ENCODE results near the gene KRT33B. TPM values are rescaled to one million over a fixed set of nuclear protein-coding genes. Genes with fewer than 3 reads are reported as not detected.
"Not testable (repeated sequence)": the region's sequence is repeated elsewhere in the genome, so short reads cannot be mapped to it uniquely, and the experiment has no call there.

Gene KRT33B
- total RNA-seq, 2 experiments from 2014 or later: not detected

GRCh38 chr17:41352597-41353366 is 16.8 kb downstream of the KRT33B start:
- no peak overlapping the region for H3K4me2 ChIP-seq (ENCODE audit: low read length)
- no peaks in the 10 kb centered on the region for H3K4me1 ChIP-seq (ENCODE audit: insufficient read depth, low read length, poor library complexity, severe bottlenecking)
- H3K79me2 ChIP-seq (ENCODE audit: insufficient read depth, low read depth, low read length): no peaks in the 10 kb centered on the region
- BruUV-seq (replicated peaks): no TSS peak
- TF ChIP-seq EZH2phosphoT487 (IDR thresholded peaks at IDR 0.05; ENCODE audit: borderline replicate concordance, low read depth, low read length) (no peak), CTCF (conservative IDR thresholded peaks at IDR 0.05; ENCODE audit: low read length) (no peak)
- H3K9me2 ChIP-seq (ENCODE audit: insufficient read depth, low read length): no peaks in the 10 kb centered on the region
- ChIA-PET POLR2A (interaction anchor here (0.9 kb wide), 1 partner anchor 426 kb away, joined by 3 read pairs; no protein-coding TSS in a partner anchor), CTCF (ENCODE audit: unreplicated experiment) (no interaction called here)
- no peaks in the 10 kb centered on the region for H3K36me3 ChIP-seq (ENCODE audit: insufficient read depth, low read length)
- H3K9me3 ChIP-seq (ENCODE audit: low read length): no peaks in the 10 kb centered on the region
- H3K27ac ChIP-seq (ENCODE audit: low read depth, low read length, poor library complexity, severe bottlenecking): no peak overlapping the region
- no peak overlapping the region for H2AFZ ChIP-seq (ENCODE audit: low read length)
- H4K20me1 ChIP-seq (ENCODE audit: insufficient read depth, low read length): no peaks in the 10 kb centered on the region
- DNase-seq (ENCODE audit: low spot score): no peak
- intact Hi-C loops (cut with micrococcal nuclease; ENCODE audit: unreplicated experiment): no loop called here
- H3K4me3 ChIP-seq (ENCODE audit: low read depth, low read length, poor library complexity, severe bottlenecking): no peak overlapping the region

- CTCF ChIA-PET (ENCODE audit: unreplicated experiment): no interaction called here
- DNase-seq (ENCODE audit: low spot score): no peak
- POLR2A ChIA-PET: no interaction called here
- Histone ChIP-seq H3K4me1 (ENCODE audit: insufficient read depth, low read length, poor library complexity, severe bottlenecking) (no peaks in the 10 kb centered on the region), H3K9me3 (ENCODE audit: low read length) (no peaks in the 10 kb centered on the region), H3K36me3 (ENCODE audit: insufficient read depth, low read length) (no peaks in the 10 kb centered on the region), H3K4me3 (ENCODE audit: low read depth, low read length, poor library complexity, severe bottlenecking) (no peak overlapping the region), H3K9me2 (ENCODE audit: insufficient read depth, low read length) (no peaks in the 10 kb centered on the region), H2AFZ (ENCODE audit: low read length) (no peak overlapping the region), H3K27ac (ENCODE audit: low read depth, low read length, poor library complexity, severe bottlenecking) (no peak overlapping the region), H3K79me2 (ENCODE audit: insufficient read depth, low read depth, low read length) (no peaks in the 10 kb centered on the region), H3K4me2 (ENCODE audit: low read length) (no peak overlapping the region), H4K20me1 (ENCODE audit: insufficient read depth, low read length) (no peaks in the 10 kb centered on the region)
- TF ChIP-seq CTCF (conservative IDR thresholded peaks at IDR 0.05; ENCODE audit: low read length) (no peak), EZH2phosphoT487 (IDR thresholded peaks at IDR 0.05; ENCODE audit: borderline replicate concordance, low read depth, low read length) (no peak)
- intact Hi-C loops (cut with micrococcal nuclease; ENCODE audit: unreplicated experiment): no loop called here
- no TSS peak for BruUV-seq (replicated peaks)
These were observed 18.4 kb downstream of the KRT33B start for GRCh38 chr17:41351177-41351576.

- BruUV-seq (replicated peaks); H3K9me3 ChIP-seq (ENCODE audit: low read length); H3K79me2 ChIP-seq (ENCODE audit: insufficient read depth, low read depth, low read length); POLR2A ChIA-PET; DNase-seq (ENCODE audit: low spot score); intact Hi-C loops (cut with micrococcal nuclease; ENCODE audit: unreplicated experiment); CTCF ChIA-PET (ENCODE audit: unreplicated experiment); H3K4me3 ChIP-seq (ENCODE audit: low read depth, low read length, poor library complexity, severe bottlenecking); H3K9me2 ChIP-seq (ENCODE audit: insufficient read depth, low read length); H3K36me3 ChIP-seq (ENCODE audit: insufficient read depth, low read length); H3K4me2 ChIP-seq (ENCODE audit: low read length); H3K27ac ChIP-seq (ENCODE audit: low read depth, low read length, poor library complexity, severe bottlenecking); H2AFZ ChIP-seq (ENCODE audit: low read length); H3K4me1 ChIP-seq (ENCODE audit: insufficient read depth, low read length, poor library complexity, severe bottlenecking); H4K20me1 ChIP-seq (ENCODE audit: insufficient read depth, low read length): not testable (repeated sequence)
These were observed 19.2 kb downstream of the KRT33B start, which contains the start of gene KRT33A for GRCh38 chr17:41350381-41350878. Gene KRT33A (minus strand): TSS chr17:41350828. CDS start chr17:41350767, 61 bp downstream.

All from OCI-LY7 (cell line).